Mesenchymal stem cell (in vitro differentiated cells and primary cell): Measurements from ENCODE around the gene ENKUR.
"Not testable (repeated sequence)": the region's sequence is repeated elsewhere in the genome, so short reads cannot be mapped to it uniquely, and the experiment has no call there.

Source experiments
- DNase-seq: peaks from one replicate; pipeline ENCODE4 v3.0.0-alpha.2; 2013
- H2AFZ ChIP-seq: one replicate; pipeline ENCODE4 v1.6.1; 2013; ENCODE audit warnings: low read depth, mild to moderate bottlenecking, control low read depth, inconsistent platforms, low read length, moderate library complexity
- H2AK5ac ChIP-seq: 2 replicates; pipeline ENCODE4 v1.6.1; 2013; ENCODE audit warnings: low read length, moderate library complexity, mild to moderate bottlenecking, inconsistent platforms; ENCODE audit not compliant: severe bottlenecking
- H2BK120ac ChIP-seq: one replicate; pipeline ENCODE4 v1.6.1; 2013; ENCODE audit warnings: low read depth, mild to moderate bottlenecking, inconsistent platforms, low read length, moderate library complexity
- H2BK12ac ChIP-seq, 2 experiments: one replicate each; pipeline ENCODE4 v1.6.1; 2013; ENCODE audit warnings: inconsistent platforms in 2 of 2, low read length in 2 of 2, mild to moderate bottlenecking in 2 of 2, moderate library complexity in 2 of 2, control low read depth in 1 of 2
- H2BK15ac ChIP-seq: one replicate; pipeline ENCODE4 v1.6.1; 2013; ENCODE audit warnings: mild to moderate bottlenecking, low read depth, inconsistent platforms; ENCODE audit not compliant: poor library complexity, severe bottlenecking
- H2BK5ac ChIP-seq: 2 replicates; pipeline ENCODE4 v1.6.1; 2013; ENCODE audit warnings: low read depth, mild to moderate bottlenecking, low read length, control low read depth, inconsistent platforms; ENCODE audit not compliant: poor library complexity, severe bottlenecking
- H3K14ac ChIP-seq, 2 experiments: one replicate each; pipeline ENCODE4 v1.6.1; 2013; ENCODE audit warnings: inconsistent platforms in 2 of 2, low read length in 2 of 2, control low read depth in 1 of 2, mild to moderate bottlenecking in 1 of 2, moderate library complexity in 1 of 2
- H3K18ac ChIP-seq, 2 experiments: one replicate each; pipeline ENCODE4 v1.6.1; 2013; ENCODE audit warnings: inconsistent platforms in 2 of 2, low read length in 2 of 2, control low read depth in 1 of 2, low read depth in 1 of 2, mild to moderate bottlenecking in 1 of 2
- H3K23ac ChIP-seq, 2 experiments: one replicate each; pipeline ENCODE4 v1.6.1; 2013; ENCODE audit warnings: inconsistent platforms in 2 of 2, low read length in 2 of 2, mild to moderate bottlenecking in 2 of 2, moderate library complexity in 2 of 2, control low read depth in 1 of 2
- H3K27ac ChIP-seq: 2 replicates; pipeline ENCODE4 v1.5.1; 2013; ENCODE audit warnings: mild to moderate bottlenecking, moderate library complexity, low read length, control low read depth, inconsistent platforms; ENCODE audit not compliant: poor library complexity, severe bottlenecking
- H3K27me3 ChIP-seq, 2 experiments: 2 replicates each; pipeline versions ENCODE4 v1.6.1 to v1.7.0; 2013; ENCODE audit warnings: low read length in 2 of 2, mild to moderate bottlenecking in 2 of 2, moderate library complexity in 2 of 2, control low read depth in 1 of 2, inconsistent platforms in 1 of 2; ENCODE audit not compliant: control insufficient read depth in 1 of 2, insufficient read depth in 1 of 2
- H3K36me3 ChIP-seq, 2 experiments: 2 replicates each; pipeline versions ENCODE4 v1.6.1 to v1.7.0; 2013; ENCODE audit warnings: low read length in 2 of 2, control low read depth in 1 of 2, inconsistent platforms in 1 of 2, low read depth in 1 of 2, mild to moderate bottlenecking in 1 of 2; ENCODE audit not compliant: insufficient read depth in 2 of 2, control insufficient read depth in 1 of 2
- H3K4ac ChIP-seq, 2 experiments: one replicate each; pipeline ENCODE4 v1.6.1; 2013; ENCODE audit warnings: inconsistent platforms in 2 of 2, low read length in 2 of 2, mild to moderate bottlenecking in 2 of 2, moderate library complexity in 2 of 2, control low read depth in 1 of 2, low read depth in 1 of 2
- H3K4me1 ChIP-seq: 2 replicates; pipeline ENCODE4 v1.6.1; 2013; ENCODE audit warnings: low read depth, low read length, control low read depth; ENCODE audit not compliant: control insufficient read depth, insufficient read depth
- H3K4me2 ChIP-seq: 2 replicates; pipeline ENCODE4 v1.6.1; 2013; ENCODE audit warnings: low read length, mild to moderate bottlenecking, inconsistent platforms; ENCODE audit not compliant: poor library complexity, severe bottlenecking
- H3K4me3 ChIP-seq, 2 experiments: 2 replicates each; pipeline versions ENCODE4 v1.5.1 to v1.7.0; 2013; ENCODE audit warnings: low read length in 2 of 2, mild to moderate bottlenecking in 2 of 2, control low read depth in 1 of 2, low read depth in 1 of 2; ENCODE audit not compliant: insufficient read depth in 1 of 2
- H3K79me1 ChIP-seq: replicated peaks from 2 replicates; pipeline ENCODE4 v1.6.1; 2013; ENCODE audit warnings: mild to moderate bottlenecking, control low read depth, low read length, inconsistent platforms; ENCODE audit not compliant: poor library complexity, severe bottlenecking
- H3K9ac ChIP-seq: 2 replicates; pipeline ENCODE4 v1.7.0; 2013; ENCODE audit warnings: mild to moderate bottlenecking, low read length, moderate library complexity
- H3K9me3 ChIP-seq: 2 replicates; pipeline ENCODE4 v1.7.0; 2013; ENCODE audit warnings: mild to moderate bottlenecking, low read length; ENCODE audit not compliant: control insufficient read depth
- H4K8ac ChIP-seq: one replicate; pipeline ENCODE4 v1.6.1; 2013; ENCODE audit warnings: inconsistent platforms, mild to moderate bottlenecking, low read length, moderate library complexity
- H4K91ac ChIP-seq: one replicate; pipeline ENCODE4 v1.6.1; 2013; ENCODE audit warnings: mild to moderate bottlenecking, low read length, inconsistent platforms
- WGBS: methylation state at CpG from one replicate; pipeline ENCODE4 v1.1.7; 2013; ENCODE audit warnings: mixed read lengths; 5-methylcytosine and 5-hydroxymethylcytosine counted together

Gene ENKUR

DNA sequence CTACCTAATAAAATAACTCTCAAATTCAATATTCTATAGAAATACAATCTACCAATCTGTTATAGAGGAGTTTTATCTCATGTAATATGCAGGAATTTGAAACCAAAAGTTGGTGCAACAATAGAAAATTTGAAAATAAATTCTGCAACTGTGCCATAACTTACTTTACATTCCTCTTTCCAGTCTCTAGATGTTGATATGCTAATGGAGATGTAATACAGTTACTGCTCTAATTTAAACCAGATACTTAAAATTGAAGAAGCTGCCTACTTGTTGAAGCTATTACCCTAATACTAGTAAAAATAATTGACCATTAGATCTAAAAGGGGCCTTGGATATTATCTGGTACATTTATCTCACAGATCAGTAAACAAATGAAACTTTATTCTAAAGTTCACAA lies 1.4 kb downstream of the ENKUR start:
- H3K14ac ChIP-seq = no peak overlapping the region
- no peak for DNase-seq
- H4K8ac ChIP-seq = no peak overlapping the region
- no peak overlapping the region for H3K27ac ChIP-seq
- no peak overlapping the region for H2AK5ac ChIP-seq
- H3K4me3 ChIP-seq = no peak overlapping the region
- no peak overlapping the region for H3K4me2 ChIP-seq
- H3K36me3 ChIP-seq = no peaks in the 10 kb centered on the region
- H3K23ac ChIP-seq = no peak overlapping the region
- no peak overlapping the region for H2AFZ ChIP-seq
- H4K91ac ChIP-seq = no peak overlapping the region
- no peaks in the 10 kb centered on the region for H3K9me3 ChIP-seq
- no peaks in the 10 kb centered on the region for H3K4me1 ChIP-seq
- no peaks in the 10 kb centered on the region for H3K27me3 ChIP-seq
- peaks cover 2% of the 10 kb centered on the region for H3K79me1 ChIP-seq
- no peak overlapping the region for H2BK12ac ChIP-seq
- H3K18ac ChIP-seq = no peak overlapping the region
- no peak overlapping the region for H2BK15ac ChIP-seq
- no peak overlapping the region for H2BK120ac ChIP-seq
- no peak overlapping the region for H3K9ac ChIP-seq
- H2BK5ac ChIP-seq = no peak overlapping the region
- H3K4ac ChIP-seq = no peak overlapping the region

DNA sequence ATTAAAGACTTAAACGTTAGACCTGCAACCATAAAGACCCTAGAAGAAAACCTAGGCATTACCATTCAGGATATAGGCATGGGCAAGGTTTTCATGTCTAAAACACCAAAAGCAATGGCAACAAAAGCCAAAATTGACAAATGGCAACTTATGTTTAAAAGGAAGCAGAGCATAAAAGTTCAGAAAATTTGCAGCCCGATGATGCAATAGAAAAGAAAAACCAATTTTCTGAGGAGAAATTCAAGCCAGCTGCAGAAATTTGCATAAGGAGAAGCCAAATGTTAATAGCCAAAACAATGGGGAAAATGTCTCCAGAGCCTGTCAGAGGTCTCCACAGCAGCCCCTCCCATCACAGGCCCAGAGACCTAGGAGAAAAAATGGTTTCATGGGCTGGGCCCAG lies 4.4 kb downstream of the ENKUR start:
- not testable (repeated sequence) for H2BK15ac ChIP-seq, H4K8ac ChIP-seq, H3K23ac ChIP-seq, H3K9me3 ChIP-seq, H2BK12ac ChIP-seq, H2BK5ac ChIP-seq, H2BK120ac ChIP-seq, H2AFZ ChIP-seq, H3K4ac ChIP-seq, DNase-seq, H4K91ac ChIP-seq, H3K4me2 ChIP-seq, H3K27ac ChIP-seq, H3K4me3 ChIP-seq, H3K18ac ChIP-seq, H3K27me3 ChIP-seq, H3K4me1 ChIP-seq, H3K9ac ChIP-seq, H2AK5ac ChIP-seq, H3K79me1 ChIP-seq, H3K14ac ChIP-seq, H3K36me3 ChIP-seq
- WGBS = 65% methylated on average over 2 of the region's 2 CpGs

DNA sequence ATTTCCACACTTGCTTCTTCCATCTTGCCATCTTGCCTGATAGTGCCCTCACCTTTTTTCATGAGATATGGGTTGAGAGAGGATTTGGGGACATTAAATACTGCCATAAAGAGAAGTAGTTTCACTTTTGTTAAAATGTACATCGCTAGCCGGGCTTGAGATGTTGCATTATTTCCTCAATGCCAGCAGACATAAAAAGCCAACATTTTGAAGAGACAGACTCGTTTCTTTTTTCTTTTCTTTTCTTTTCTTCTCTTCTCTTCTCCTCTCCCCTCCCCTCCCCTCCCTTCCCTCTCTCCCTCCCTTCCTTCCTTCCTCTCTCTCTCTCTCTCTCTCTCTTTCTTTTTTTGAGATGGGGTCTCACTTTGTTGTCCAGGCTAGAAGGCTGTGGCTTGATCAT lies 17.9 kb downstream of the ENKUR start:
- no peak overlapping the region for H3K4me2 ChIP-seq
- no peak overlapping the region for H3K14ac ChIP-seq
- no peak overlapping the region for H2BK12ac ChIP-seq
- H3K27ac ChIP-seq = no peak overlapping the region
- no peaks in the 10 kb centered on the region for H3K27me3 ChIP-seq
- H3K36me3 ChIP-seq = no peaks in the 10 kb centered on the region
- H2AFZ ChIP-seq = no peak overlapping the region
- no peak for DNase-seq
- H2AK5ac ChIP-seq = no peak overlapping the region
- H4K91ac ChIP-seq = no peak overlapping the region
- no peak overlapping the region for H3K23ac ChIP-seq
- no peaks in the 10 kb centered on the region for H3K4me1 ChIP-seq
- no peaks in the 10 kb centered on the region for H3K79me1 ChIP-seq
- no peak overlapping the region for H4K8ac ChIP-seq
- no peak overlapping the region for H3K4ac ChIP-seq
- H2BK15ac ChIP-seq = no peak overlapping the region
- H2BK120ac ChIP-seq = no peak overlapping the region
- H3K4me3 ChIP-seq = no peak overlapping the region
- H3K9ac ChIP-seq = no peak overlapping the region
- WGBS = 80% methylated on average over 3 of the region's 3 CpGs
- H2BK5ac ChIP-seq = no peak overlapping the region
- H3K9me3 ChIP-seq = peaks cover 9% of the 10 kb centered on the region
- H3K18ac ChIP-seq = no peak overlapping the region

DNA sequence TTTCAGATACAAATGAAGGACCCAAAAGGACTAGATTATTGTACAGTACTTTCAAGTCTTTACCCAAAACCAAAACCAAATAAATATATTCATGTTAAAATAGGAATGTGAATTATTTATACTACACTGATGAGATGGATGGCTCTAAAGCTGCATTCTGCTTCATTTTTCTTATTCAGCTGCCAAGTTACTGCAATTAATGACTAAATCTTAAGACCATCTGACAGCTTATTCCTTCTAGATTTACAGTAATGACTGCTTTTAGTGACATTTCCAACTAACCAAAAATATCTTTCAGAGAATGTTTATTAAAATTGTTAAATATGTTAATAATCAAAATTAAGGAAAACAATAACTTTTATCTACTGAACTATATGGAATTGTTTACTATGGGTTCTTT lies 20.9 kb downstream of the ENKUR start:
- H3K4ac ChIP-seq = no peak overlapping the region
- DNase-seq = no peak
- H3K4me2 ChIP-seq = no peak overlapping the region
- H4K8ac ChIP-seq = no peak overlapping the region
- H3K4me3 ChIP-seq = no peak overlapping the region
- H2AFZ ChIP-seq = no peak overlapping the region
- H3K36me3 ChIP-seq = no peaks in the 10 kb centered on the region
- no peak overlapping the region for H2BK5ac ChIP-seq
- H2BK120ac ChIP-seq = no peak overlapping the region
- no peaks in the 10 kb centered on the region for H3K27me3 ChIP-seq
- H2BK12ac ChIP-seq = no peak overlapping the region
- no peaks in the 10 kb centered on the region for H3K4me1 ChIP-seq
- H3K27ac ChIP-seq = no peak overlapping the region
- peaks cover under 1% of the 10 kb centered on the region for H3K9me3 ChIP-seq
- no peak overlapping the region for H3K23ac ChIP-seq
- H3K9ac ChIP-seq = no peak overlapping the region
- no peak overlapping the region for H2BK15ac ChIP-seq
- no peak overlapping the region for H2AK5ac ChIP-seq
- no peaks in the 10 kb centered on the region for H3K79me1 ChIP-seq
- no peak overlapping the region for H3K18ac ChIP-seq
- no peak overlapping the region for H4K91ac ChIP-seq
- no peak overlapping the region for H3K14ac ChIP-seq
